Raji (cell line): Measurements from ENCODE around the gene FAM83F.

Experiments used
- POLR2A ChIP-seq: IDR thresholded peaks from 2 replicates; pipeline ENCODE4 v1.6.1; 2011; ENCODE audit warnings: low read depth, low read length, control low read depth; ENCODE audit not compliant: insufficient read depth

FAM83F gene

DNA sequence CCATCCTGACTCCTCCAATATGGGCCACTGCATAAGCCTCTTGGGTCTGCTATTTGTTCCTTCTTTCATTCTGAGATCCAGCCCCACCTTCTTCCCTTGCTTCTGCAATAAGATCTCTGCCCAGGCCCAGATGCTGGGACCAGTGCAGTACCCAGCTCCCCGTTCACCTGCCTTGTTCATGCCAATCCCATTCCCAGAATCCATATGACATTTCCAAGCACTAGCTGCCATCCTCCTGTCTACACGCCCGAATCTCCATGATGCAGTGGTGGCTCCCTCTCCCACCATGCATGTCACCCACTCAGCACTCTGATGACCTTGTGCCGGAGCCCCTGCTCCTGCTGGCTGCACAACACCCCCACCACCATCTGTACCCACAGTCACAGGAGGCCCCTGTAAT is 11.4 kb upstream of the FAM83F start:
- TF ChIP-seq POLR2A: no peak

DNA sequence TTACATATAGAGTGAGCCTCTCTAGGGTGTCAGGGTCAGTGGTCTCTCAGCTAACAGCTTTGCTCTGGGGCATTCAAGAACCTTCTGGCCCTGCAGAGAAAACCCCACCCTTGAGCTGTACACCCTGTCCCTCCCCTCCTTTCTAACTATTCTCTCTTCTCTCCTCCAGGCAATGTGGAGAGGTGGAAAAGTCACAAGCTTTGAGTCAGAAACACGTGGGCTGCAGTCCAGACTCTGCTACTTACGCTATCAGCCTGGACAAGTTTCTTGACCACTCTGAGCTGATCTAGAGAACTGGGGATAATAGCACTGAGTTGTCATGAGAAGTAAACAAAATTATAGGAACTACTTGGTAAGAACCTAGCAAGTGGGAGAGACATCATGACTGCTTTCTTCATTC is 10.7 kb upstream of the FAM83F start:
- no peak for TF ChIP-seq POLR2A

DNA sequence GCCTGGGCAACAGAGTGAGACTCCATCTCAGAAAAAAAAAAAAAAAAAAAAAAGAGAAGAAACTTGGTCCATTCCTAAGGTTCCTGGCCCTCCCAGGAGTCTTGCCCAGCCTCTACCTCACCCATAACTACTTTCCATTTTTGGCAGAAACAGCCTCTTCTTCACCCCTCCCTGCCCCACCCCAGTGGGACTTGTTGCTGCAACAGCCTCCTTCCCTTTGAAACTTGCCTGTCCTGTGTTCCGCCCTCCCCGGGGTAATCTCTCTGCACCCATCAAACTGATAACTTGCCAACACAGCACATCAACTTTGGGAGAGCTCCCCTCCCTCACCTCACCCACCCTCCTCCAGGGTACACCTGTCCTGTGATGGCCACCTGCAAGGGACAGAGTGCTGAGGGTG is 10.0 kb upstream of the FAM83F start:
- TF ChIP-seq POLR2A: no peak

DNA sequence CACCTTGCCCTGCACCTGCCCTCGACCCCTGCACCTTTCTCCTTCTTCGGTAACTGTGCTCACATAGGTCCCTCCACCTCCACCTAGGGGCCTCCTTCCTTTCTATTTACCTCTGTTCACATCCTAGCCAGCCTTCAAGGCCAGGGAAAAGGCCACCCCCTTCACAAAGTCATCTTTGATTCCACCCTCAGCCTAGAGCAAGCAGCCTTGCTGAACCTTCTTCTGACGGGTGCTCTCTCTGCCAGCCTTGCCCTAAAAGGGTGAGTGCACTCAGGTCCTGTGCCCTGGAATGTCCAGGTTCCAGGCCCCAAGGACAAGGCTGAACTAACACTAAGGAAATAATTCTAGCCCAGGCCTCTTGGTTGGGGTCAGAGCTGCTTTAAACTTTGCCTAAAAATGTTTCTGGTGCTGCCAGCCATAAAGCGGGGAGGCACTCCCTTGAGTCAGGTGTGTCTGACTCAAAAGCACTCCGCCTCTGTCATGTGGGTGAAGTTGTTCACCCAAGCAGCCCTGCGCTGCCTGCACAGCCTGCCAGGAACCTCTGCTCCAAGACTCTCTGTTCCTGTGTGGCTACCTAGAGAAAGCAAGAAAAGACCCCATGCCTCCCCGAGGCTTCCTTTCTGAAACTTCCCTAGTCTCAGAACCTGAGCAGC is 9.2 kb upstream of the FAM83F start:
- TF ChIP-seq POLR2A: no peak

DNA sequence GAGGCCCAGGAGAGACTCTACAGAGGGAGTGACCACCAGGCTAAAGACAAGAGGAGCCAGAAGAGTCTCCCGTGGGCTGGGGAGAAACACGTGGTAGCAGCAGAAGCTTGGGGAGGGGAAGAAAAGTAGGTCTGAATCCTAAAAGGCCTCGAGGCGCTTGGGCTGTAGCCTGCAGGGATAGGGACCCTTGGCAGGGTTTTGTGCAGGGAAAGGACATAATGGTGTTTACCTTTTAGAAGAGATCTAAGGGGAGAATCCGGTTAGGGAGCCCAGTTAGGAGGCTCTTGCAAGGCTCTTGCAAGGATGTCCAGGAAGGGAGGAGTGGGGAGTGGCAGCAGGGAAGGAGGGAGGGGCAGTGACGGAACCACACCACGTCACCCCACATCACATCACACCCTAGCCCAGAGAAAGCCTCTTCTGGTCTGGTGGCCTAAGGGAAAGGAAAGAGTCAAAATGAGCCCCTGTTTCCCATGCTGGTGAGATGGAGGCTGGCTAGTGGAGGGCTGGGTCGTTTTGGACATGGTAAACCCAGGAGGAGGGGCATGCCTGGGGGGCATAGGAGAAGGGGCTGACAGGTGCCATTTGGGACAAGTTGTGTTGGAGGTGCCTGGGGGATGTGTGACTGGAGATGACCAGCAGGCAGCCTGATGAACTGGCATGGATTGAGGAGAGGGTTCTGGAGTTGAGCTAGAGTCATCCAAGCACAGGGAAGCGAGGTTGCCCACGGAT is 6.2 kb upstream of the FAM83F start:
- no peak for TF ChIP-seq POLR2A

DNA sequence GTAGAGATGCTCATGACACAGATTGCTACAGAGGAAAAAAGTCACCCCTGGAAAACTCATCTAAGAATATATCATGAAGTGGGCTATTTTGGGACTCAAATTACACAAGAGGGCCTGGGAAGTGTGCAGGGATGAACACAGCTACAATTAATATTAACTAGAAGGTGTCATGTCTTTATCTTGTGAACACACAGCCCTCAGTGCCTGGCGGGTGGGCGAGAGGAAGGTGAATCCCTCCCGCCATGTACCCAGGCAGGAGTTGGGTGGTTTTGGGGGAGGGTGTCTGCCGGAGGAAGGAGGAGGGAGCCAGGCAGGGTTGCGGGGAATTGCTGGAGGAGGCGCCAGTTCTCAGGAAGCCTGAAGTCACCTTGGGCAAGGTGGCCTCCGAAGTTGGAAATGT is 5.1 kb upstream of the FAM83F start:
- TF ChIP-seq POLR2A: no peak

DNA sequence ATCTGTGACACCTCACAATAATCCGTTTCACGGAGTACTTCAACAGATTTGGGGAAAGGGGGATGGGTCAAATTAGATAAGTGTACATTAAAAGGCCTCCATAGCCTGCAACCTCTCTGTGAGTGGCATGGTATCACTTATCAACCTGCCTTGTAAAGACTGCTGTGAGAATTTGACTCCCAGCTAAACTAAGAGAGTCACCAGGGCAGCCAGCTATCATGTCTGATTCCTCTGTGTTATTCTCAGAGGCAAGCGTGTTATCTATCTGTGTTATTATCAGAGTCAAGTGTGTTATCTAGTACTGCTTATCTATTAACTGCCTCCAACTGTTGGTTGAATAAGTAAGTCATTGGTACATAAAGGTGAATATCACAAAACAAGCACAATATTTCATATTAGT is 4.1 kb upstream of the FAM83F start:
- no peak for TF ChIP-seq POLR2A

DNA sequence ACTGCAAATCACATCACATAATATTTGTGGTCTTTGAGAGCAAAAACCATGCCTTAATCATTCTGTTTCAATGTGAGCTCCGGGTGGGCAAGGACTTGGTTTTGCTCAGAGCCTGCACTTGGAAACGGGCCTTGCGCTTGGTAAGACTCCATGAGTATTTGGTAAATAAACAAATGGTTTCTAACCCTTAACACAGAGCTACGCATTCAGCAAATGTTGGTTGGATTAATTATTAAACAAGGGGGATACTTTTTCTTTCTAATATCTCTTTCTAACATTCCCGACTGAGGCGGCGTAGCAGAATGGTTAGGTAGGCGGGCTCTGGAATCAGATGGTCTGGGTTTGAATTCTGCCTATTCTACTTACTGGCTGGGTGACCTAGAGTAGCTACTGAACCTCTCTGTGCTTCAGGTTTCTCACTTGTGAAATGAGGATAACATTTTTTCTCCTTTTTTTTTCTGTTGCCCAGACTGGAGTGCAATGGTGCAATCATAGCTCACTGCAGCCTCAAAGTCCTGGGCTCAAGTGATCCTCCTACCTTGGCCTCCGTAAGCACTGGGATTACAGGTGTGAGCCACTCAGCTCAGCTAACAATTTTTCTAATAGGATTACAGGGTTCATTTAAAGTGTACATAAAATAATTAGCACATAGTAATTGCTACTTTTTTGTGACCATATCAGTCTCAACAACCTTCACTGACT is 3.4 kb upstream of the FAM83F start:
- no peak for TF ChIP-seq POLR2A

DNA sequence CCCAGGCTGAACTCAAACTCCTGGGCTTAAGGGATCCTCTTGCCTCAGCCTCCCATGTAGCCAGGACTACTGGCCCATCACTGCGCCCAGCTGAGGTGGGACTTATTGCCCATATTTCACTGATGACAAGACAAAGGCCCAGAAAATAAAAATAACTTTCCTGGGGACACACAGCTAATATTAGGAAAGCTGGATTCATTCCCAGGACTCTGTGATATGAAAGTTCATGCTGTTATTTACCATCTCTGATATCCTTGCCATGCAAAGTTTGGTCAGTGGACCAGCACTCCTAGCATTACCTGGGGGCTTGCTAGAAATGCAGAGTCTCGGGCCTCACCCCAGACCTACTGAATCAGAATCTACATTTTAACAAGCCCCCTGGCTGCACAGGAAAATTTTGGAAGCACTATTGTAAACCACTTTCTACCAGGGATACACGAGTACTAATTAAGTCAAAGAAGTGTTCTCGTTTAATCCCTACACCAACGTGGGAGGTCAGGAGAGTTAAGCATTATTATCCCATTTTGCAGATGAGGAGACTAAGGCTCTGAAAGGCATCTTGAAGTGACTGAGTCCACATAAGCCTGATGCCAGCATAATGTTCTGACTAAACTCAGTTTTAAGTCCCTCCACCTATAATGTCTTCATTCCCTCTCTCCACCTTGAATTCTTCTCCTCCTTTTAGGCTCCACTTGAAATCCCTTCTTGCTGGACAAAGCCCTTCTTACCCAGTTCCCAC is 2.5 kb upstream of the FAM83F start:
- no peak for TF ChIP-seq POLR2A

DNA sequence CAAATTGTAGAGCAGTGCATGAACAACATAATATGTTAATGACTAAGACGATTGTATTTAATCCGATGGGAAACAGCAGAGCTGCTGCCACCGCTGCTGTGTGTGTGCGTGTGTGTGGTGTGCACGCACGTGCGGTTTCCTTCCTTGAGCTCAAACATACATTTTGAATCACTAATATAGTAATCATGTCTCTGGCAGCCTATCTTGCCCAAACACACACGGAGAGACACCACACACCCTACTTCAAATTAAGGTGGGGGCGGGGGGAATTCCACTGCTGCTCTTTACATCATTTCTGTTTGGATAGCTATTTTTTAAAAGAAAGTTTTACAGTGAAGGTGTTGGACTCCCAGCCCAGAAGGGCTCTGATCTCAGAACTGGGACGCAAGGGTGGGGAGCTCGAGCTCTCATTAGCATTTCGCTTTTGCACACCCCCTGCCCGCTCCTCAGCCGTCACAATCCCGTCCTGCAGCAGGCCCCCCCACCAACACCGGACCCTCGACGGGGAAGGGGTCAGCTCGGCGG is 651 bp upstream of the FAM83F start:
- no peak for TF ChIP-seq POLR2A

DNA sequence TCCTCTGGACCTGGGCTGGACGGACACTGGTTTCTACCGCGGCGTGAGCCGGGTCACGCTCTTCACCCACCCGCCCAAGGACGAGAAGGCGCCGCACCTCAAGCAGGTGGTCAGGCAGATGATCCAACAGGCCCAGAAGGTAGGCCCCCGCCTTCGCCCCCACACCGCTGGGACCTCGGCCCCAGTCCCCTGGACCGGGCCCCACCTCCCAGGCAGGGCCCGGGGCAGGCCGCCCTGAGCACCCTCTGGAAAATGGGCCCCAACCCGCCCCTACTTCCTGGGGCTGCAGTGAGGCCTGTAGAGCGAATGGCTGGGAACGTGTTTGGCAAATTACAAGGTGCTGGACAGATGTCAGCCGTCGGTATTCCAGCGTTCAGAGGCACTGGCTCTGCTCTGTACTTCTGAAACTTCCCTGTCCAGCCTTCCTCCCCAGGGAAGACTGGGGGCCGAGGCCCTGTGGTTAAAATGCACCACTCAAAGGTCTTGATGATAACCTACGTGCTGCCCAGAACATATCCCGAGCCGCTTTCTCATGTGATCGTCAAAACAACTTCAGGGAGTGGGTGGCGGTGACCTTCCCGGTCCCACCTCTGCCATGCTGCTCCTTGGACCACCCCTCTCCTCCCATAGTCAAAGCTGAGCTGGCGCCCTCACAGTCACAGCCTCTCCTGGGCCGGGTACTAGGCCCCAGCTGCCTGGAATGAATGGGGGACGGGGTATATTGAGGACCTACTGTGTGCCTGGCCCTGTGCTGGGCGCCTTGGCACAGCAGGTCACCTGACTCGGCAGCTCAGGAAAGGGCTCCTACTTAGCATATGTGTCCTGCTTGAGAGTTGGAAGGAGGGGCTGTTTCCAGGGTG is 869 bp downstream of the FAM83F start:
- no peak for TF ChIP-seq POLR2A

DNA sequence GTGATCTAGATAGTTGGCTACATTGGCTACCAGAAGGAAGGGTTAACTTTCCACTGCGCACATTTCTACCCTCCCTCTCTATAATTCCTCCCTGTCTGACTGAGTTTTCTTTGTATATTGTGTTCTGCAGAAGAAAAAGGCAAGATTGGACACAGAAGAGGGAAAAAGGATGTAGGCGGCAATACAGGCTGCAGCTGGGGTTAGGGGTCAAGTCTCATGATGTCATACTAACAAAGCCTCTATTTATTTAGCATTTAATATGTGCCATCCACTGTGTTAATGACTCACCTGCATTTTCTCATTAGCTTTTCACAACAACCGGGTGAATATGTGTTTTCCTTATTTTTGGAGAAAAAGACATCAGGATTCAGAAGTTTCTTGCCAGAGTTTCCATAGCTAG is 2.0 kb downstream of the FAM83F start:
- TF ChIP-seq POLR2A: no peak

DNA sequence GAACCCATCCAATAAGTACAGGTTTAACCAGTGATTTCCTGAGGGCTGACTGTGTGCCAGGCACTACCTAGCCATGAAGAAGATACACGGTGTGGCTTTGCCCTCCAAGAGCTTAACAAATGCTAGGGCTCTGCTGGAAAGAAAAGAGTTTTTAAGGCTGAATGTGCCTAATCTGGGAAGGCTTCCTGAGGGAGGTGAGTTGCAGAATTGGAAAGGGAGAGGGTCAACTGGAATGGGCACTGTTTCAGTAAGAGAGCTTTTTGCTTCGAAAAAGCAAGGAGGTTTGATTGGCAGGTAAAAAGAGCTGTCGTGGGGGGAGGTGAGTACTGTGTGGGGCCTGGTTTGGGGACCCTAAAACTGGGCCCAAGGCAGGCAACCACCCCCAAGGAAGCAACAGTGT is 2.7 kb downstream of the FAM83F start:
- no peak for TF ChIP-seq POLR2A

DNA sequence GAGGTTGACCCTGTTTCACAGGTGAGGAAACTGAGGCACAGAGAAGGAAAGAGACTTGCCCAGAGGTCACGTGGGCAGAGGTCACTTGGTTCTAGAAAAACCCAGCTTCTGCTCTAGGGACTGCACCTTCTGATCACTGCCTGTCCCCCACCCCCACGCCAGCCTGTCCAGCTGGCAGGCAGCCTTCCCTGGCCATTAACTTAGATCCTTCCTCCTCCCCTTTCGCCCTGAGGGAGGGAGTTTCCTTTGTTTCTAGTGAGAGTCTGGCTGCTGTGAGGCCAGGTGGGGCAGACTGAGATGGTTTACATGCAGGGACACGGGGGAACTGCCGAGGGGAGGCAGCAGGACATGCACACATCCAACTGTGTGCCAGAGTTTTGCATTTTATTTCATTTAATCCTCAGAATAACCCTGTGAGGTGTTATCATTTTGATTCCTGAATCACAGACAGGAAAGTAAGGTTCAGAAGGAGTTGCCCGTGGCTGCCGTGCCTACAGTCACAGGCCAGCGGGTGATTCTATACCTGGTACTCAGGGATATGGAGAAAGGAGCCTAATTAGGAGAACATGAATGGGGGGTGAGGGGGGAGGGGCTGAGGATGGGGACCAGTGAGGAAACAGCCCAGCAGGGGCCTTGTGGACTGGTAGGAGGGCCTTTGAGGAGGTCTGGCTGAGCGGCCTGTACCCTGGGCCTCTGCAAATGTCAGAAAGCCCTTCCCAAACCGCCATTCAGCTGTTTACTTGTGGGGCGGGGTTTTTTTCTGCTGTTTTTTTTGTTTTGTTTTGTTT is 3.4 kb downstream of the FAM83F start:
- TF ChIP-seq POLR2A: no peak
